ENCODE results near the gene XYLB.

- TF ChIP-seq CTCF (IDR thresholded peaks at IDR 0.05) (no peak), POLR2A (IDR thresholded peaks at IDR 0.05) (no peak)
Measured at GRCh38 chr3:38345879-38346586, 552 bp upstream of the XYLB start.

Measured in esophagus squamous epithelium (tissue), 4 donors.